Activated CD8-positive, alpha-beta memory T cell treated with anti-CD3 and anti-CD28 coated beads, Interleukin-2, amount 50 U/mL, for 24 hours (primary cell): ENCODE data around the gene MICAL2.
"Not testable (repeated sequence)": the region's sequence is repeated elsewhere in the genome, so short reads cannot be mapped to it uniquely, and the experiment has no call there.

ENCODE experiments used
- DNase-seq: peaks from one replicate; pipeline ENCODE4 v3.0.0-alpha.2; 2020; ENCODE audit errors: extremely low read depth

The MICAL2 gene

DNA sequence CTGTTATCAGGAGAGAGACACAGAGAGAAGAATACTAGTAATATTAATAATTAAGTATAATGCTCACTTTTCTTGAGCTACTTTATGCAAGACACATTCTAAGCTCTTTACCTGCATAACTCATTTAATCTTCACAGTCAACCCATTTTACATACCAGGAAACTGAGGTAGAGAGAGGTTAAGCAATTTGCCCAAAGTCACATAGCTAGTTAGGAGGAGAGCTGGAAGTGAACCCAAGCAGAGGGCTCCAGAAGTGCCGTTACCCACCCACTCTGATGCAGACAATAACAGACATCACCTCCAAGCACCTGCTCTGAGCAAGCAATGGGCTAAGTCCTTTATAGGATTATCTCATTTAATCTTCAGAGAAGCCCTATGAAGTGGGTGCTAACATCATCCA, 24.8 kb downstream of the MICAL2 start:
- no peak for DNase-seq

DNA sequence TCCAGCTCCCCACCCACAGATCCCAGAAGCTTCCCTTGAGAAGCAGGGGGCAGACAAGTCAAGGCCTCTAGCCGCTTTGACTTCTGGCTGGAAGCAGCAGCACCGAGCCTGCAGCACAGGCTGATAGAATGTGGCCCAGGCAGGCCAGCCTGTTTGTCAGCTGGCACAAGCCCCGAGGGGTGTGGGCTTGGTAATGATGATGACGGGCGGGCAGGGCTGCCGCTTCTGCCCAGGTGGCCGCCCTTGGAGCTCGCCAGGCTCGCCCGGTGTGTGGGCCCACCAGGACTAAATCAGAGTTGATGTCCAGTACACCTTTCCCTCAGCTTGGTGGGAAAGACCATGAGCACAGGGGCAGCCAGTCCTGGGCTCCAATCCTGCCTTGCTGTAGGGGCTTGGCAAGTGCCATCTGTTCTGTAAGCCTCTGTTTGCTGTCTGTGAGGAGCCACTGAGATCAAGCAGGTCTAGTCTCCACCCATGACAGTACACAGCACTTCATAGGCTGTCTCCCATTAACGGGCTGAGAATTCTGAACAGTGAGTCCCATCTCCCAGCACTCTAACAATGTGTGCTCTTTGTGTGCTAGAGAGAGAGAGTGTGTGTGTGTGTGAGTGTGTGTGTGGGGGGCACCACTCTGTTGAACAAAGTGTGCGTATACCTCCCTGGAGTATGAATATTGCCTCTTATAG, 26.8 kb downstream of the MICAL2 start:
- no peak for DNase-seq

DNA sequence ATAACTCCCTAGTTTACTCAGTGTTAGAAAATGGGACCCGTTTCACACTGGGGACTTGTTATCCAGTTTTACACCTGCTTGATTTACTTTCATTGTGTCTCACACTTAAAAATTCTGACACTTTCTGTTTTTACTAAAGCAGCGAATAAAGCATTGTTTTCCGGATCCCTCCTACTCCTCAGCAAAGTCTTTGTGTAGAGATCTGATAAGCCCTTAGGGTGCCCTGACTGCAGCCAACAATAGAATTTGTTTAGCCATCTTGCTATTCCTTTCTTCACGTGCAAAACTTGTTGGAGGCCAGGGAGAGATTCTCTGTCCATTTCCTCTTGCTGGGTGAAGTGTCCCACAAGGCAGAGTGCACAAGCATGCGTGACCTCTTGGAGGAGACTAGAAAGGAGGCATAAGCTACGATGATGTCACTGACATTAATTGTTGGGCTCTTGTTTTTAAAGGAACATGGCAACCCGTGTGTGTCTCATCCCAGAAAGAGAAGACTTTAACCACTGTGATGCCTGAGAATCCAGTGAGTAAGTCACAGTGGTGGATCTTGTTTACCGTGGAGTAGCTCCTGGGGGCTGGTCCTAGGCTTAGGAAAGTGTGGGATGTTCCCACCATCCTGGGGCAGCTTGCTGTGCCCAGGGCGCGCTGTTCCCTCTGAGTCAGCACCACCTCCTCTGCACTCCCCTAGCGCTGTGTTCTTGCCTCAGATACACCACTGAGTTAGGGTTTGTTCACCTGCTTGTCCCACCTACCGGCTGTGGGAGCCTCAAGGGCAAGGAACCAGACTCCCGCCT, 27.7 kb downstream of the MICAL2 start:
- no peak for DNase-seq

- no peak for DNase-seq
These were observed 28.9 kb downstream of the MICAL2 start for GRCh38 chr11:12139144-12139881.

- DNase-seq: no peak
These were observed 29.9 kb downstream of the MICAL2 start for GRCh38 chr11:12140186-12140793.

- DNase-seq: no peak
These were observed 30.9 kb downstream of the MICAL2 start for GRCh38 chr11:12141283-12141682.

DNA sequence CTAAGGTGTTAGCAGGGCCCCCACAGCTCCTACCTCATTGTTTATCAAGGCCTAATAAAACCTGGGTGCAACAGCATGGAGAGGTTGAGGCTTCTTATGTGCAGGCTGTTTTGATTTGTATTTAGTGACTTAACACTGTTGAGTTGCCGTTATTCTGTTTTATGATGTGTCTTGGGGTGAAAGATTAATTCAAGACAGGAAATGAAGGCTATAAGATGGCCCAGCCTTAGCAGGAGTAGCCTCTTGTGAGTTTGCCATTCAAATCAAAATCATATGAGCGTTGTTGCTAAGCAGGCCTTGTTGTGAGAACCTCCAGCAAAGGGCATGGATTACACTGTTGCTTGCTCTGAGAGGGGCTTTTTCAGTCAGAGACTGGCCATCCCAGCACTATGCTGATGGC, 31.8 kb downstream of the MICAL2 start:
- no peak for DNase-seq

DNA sequence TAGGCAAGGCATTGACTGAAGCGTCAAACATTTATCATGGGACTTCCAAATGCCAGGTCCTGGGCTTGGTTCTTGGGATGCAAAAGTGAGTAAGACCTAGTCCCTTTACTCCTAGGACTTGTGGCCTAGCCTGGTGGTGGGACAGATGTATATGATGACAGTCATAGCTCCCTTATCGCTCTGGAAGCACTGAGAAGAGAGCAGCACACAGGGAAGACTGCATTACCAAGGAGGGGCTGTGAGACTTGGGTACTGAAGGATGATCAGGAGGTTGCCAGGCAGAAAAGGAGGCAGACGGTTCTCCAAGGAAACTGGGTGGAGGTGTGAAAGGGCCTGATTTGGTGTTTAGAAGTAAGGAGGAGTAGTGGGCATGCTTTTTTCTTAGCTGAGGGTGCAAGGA, 32.5 kb downstream of the MICAL2 start:
- no peak for DNase-seq

GRCh38 chr11:12143461-12144258, 33.3 kb downstream of the MICAL2 start:
- DNase-seq: no peak

DNA sequence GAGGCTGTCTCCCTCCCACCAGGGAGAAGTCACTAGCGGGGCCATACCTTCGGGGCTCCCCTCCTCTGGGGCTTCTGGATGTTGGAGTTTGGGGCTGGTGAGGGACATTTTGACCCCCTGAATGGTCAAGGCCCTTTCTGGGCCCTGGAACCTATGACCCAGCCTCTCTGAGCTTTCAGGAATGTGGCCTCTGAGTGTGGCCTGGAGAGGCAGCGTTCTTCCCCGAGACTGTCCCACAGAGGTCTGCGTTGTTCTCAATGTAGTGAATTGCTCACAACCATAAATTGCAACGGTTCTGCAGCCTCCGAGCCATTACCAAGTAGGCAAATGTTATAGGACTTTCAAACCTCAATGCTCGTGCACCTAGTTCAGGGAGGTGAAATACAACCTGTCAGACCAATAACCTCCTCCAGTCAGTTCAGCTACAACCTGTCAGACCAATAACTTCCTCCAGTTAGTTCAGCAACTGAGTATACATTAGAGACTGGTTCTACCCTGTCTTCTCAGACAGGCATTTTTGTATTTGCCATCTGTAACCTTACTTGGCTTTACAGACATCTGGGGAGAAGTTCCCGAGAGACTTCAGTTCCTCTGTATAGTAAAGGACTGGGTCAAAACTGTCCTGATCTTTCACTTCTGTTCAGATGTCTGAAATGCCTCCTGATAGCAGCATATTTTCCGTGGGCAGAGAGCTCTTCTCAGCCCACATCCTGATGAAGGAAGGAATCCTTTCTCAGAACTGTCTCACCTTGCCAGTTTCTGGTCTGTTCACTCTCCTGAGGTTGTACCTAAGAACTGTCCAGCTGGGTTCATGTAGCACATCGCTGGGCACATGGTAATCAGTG, 34.2 kb downstream of the MICAL2 start:
- no peak for DNase-seq

DNA sequence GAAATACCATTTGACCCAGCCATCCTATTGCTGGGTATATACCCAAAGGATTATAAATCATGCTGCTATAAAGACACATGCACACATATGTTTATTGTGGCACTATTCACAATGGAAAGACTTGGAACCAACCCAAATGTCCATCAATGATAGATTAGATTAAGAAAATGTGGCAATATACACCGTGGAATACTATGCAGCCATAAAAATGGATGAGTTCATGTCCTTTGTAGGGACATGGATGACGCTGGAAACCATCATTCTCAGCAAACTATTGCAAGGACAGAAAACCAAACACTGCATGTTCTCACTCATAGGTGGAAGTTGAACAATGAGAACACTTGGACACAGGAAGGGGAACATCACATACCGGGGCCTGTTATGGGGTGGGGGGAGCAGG, 36.3 kb downstream of the MICAL2 start:
- DNase-seq: not testable (repeated sequence)

GRCh38 chr11:12147827-12148226, 37.4 kb downstream of the MICAL2 start:
- no peak for DNase-seq

GRCh38 chr11:12148466-12148865, 38.1 kb downstream of the MICAL2 start:
- no peak for DNase-seq

GRCh38 chr11:12148882-12149281, 38.5 kb downstream of the MICAL2 start:
- no peak for DNase-seq

GRCh38 chr11:12149672-12150225, 39.4 kb downstream of the MICAL2 start:
- no peak for DNase-seq

DNA sequence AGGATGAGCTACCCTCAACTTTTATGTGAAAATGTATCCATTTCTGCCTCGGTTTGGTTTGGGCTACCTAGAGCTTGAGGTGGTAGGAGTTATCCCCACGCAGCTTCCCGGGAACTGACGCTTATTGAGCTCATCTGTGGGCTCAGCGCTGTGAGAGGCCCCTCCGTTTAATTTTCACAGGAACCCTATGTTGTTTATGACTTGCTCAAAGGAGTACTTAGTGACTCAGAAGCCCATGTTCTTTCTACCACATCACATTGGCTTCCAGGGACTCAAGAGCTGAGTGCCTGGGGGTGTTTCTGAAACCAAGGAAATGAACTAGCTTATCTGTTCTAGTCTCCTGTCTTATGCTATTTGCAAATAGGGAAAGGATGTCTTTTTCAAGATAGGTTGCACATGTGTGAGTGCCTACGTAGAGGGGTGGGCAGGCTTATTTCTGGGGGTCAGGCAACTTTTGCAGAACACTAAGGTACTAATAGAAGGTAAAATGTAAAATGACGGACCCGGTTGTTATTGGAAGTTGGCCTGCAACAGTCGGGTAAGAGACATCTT, 40.5 kb downstream of the MICAL2 start:
- peak; percentile 49 for DNase-seq

DNA sequence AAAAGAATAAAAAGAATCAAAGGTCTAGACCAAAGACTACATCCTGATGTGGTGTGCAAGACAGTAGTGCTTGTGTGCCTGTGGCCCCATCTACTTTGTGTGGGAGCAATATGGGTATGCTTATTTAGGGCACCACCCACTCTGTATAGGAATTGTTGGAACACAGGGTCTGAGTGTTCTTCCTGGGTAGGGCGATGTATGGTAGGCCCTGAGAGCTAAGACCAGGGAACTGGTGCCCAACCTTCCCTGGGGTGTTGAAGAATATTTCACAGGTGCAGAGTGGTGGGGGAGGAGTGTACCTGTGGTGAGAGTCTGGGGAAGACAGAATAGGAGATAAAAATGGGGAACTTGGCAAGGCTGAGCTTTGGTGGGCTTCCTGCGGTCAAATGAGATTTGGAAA, 41.9 kb downstream of the MICAL2 start:
- no peak for DNase-seq

DNA sequence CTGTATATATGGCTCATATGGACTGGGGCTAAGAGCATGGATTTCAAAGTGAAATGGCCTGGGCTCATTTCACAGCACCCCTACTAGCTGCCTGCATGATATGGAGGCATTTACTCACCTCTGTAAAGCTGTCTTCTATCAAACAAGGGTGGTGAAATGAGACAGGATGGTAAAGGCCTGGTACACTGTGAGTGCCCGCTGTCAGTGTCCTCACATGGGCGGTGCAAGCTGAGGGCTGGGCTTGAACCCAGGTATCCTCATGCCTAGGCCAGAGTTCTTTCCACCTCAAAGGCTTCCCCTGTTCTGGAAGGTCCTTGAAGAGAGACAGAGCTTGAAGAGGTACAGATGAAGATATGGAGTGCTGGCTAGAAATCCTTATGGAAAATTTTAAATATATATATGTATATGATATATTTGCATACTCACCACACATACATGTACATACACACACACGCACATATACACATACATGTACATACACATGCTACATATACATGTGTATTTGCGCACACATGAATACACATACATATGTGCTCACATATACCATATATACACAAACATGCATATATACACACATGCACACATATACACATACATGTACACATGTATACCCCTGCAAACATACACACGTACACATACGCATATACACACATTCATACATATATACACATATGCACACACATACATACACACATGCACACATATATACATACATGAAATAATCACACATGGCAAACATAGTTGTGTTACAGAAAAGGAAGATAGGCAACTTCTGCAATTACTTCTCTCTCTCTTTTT, 44.7 kb downstream of the MICAL2 start:
- no peak for DNase-seq

DNA sequence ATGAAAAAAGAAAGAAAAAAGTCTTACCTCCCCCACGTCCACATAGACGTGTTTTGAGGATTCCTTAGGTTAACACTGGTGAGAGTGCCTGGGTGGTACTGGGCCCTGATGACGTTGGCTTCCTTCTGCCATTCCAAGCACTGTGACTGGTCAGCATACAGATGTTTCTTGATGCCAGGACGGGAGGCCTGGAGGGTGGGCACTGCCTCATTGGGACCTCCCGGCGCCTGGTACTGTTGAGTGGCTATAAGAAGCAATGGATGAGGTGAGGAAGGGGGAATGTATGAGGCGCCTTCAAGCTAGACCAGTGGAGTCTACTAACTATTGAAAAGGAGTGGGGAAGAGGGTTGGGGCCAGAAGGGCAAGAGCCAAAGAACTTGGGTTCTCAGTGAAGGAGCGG, 45.3 kb downstream of the MICAL2 start:
- no peak for DNase-seq
